Measurements from ENCODE around the gene TSPAN9.

DNA sequence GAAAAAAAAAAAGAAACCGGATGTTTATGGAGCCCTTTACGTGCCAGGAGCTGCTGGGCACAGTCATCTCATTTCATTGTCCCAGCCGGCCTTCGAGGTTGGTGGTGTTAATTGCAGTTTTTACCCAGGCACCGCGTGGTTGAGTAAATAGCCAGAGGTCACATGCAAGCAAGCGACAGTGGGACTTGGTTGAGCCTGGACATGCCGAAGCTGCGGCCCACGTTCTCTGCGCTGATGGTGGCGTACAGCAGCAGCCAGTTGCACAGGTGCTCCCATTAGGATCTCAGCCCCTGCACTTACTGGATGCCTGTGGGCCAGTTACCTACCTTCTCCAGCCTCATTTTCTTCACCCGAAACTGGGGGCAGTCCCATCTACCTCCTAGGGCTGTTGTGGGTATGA, 54.0 kb downstream of the TSPAN9 start:
- no peak for TF ChIP-seq REST (IDR thresholded peaks at IDR 0.05; ENCODE audit: insufficient read depth in 1 of 2, low read depth in 2 of 2, low read length in 2 of 2)
- no peak for TF ChIP-seq POLR2AphosphoS5 (IDR thresholded peaks at IDR 0.05; ENCODE audit: low read depth, low read length)
- TF ChIP-seq TAF1 (IDR thresholded peaks at IDR 0.05; ENCODE audit: borderline replicate concordance, insufficient read depth, low read length): no peak
- no peak for TF ChIP-seq SIN3A (IDR thresholded peaks at IDR 0.05; ENCODE audit: borderline replicate concordance, insufficient read depth, low read length)
